NCI-H345 (cell line): Measurements from ENCODE around the gene FABP1.

ENCODE experiments used
- DNase-seq: peaks from one replicate; lab custom pipeline; 2025; lab: John Stamatoyannopoulos, UW

FABP1 gene

DNA sequence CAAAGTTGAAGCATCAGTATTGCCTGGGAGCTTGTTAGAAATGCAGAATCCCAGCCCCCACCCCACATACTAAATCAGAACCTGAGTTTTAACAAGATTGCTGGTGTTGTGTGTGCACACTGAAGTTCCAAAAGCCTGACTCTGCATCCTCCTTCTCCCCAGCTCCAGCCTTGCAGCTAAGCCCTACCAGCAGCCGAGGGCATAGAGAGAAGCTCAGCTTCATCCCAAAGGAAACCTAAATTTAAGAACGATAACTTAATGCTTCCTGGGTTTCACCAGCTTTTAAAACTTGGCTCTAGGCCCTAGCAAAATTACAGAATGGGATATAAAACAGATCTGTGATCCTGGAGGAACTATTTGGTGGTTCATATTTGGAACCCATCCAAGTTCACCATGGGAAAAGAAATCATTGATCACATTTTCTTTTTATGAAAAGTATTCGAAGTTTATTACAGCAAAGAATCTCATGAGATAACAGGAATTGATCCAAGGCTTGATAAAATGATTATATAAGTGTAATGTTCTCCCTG, 49.2 kb downstream of the FABP1 start:
- DNase-seq, result no peak

- no peak for DNase-seq
Observed at GRCh38 chr2:88077080-88077479, 50.8 kb downstream of the FABP1 start.

GRCh38 chr2:88074854-88075292, 53.0 kb downstream of the FABP1 start:
- no peak for DNase-seq

DNA sequence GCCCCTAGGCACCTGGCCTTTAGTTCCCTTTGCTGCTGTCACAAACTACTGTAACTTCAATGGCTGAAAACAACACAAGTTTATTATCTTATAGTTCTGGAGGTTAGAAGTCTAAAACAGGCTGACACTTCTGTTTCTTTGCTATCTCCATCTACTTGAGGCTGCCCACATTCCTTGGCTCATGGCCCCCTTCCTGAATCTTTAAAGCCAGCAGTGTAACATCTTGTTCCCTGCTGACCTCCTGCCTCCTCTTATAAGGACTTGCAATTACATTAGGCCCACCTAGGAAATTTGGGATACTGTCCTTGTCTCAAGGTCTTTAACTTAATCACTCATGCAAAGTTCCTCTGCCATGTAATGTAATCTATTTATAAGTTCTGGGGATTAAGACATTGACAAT, 53.7 kb downstream of the FABP1 start:
- DNase-seq, result no peak
